GM18498 (cell line): Measurements from ENCODE around the gene TMEFF2.

Experiments used
- ATAC-seq: cut with Tn5 transposase; IDR thresholded peaks from one replicate; pipeline ENCODE4 v1.9.1; 2021; ENCODE audit warnings: mild to moderate bottlenecking, moderate library complexity; ENCODE audit not compliant: unreplicated experiment

TMEFF2 gene

GRCh38 chr2:192186806-192187205, 7.9 kb downstream of the TMEFF2 start:
- no peak for ATAC-seq

GRCh38 chr2:192184349-192184748, 10.4 kb downstream of the TMEFF2 start:
- ATAC-seq, result no peak

- ATAC-seq, result no peak
Observed at GRCh38 chr2:192183296-192183695, 11.4 kb downstream of the TMEFF2 start.

- ATAC-seq, result no peak
Observed at GRCh38 chr2:192166946-192167345, 27.8 kb downstream of the TMEFF2 start.

GRCh38 chr2:192165842-192166241, 28.9 kb downstream of the TMEFF2 start:
- no peak for ATAC-seq

- peak; percentile 75 for ATAC-seq
Observed at GRCh38 chr2:192162392-192163042, 32.2 kb downstream of the TMEFF2 start.

- no peak for ATAC-seq
Observed at GRCh38 chr2:192161656-192162290, 33.0 kb downstream of the TMEFF2 start.

- no peak for ATAC-seq
Observed at GRCh38 chr2:192159736-192160135, 35.0 kb downstream of the TMEFF2 start.

- ATAC-seq, result no peak
Observed at GRCh38 chr2:192159208-192159607, 35.5 kb downstream of the TMEFF2 start.

GRCh38 chr2:192157776-192158175, 37.0 kb downstream of the TMEFF2 start:
- no peak for ATAC-seq

- ATAC-seq, result no peak
Observed at GRCh38 chr2:192155511-192156118, 39.1 kb downstream of the TMEFF2 start.

- no peak for ATAC-seq
Observed at GRCh38 chr2:192153561-192153960, 41.2 kb downstream of the TMEFF2 start.

GRCh38 chr2:192151853-192152252, 42.9 kb downstream of the TMEFF2 start:
- no peak for ATAC-seq

- ATAC-seq, result no peak
Observed at GRCh38 chr2:192150166-192150565, 44.6 kb downstream of the TMEFF2 start.

GRCh38 chr2:192148620-192149321, 46.0 kb downstream of the TMEFF2 start:
- no peak for ATAC-seq

- ATAC-seq, result no peak
Observed at GRCh38 chr2:192148241-192148619, 46.5 kb downstream of the TMEFF2 start.

GRCh38 chr2:192146069-192147015, 48.4 kb downstream of the TMEFF2 start:
- no peak for ATAC-seq

GRCh38 chr2:192145496-192145895, 49.2 kb downstream of the TMEFF2 start:
- no peak for ATAC-seq

GRCh38 chr2:192140236-192140839, 54.4 kb downstream of the TMEFF2 start:
- ATAC-seq, result no peak

GRCh38 chr2:192139813-192140212, 54.9 kb downstream of the TMEFF2 start:
- no peak for ATAC-seq
